ENCODE data around the gene MPDU1. TPM values are rescaled to one million over a fixed set of nuclear protein-coding genes. Genes with fewer than 3 reads are reported as not detected.

MPDU1 gene
- total RNA-seq, 2 experiments from 2014 or later: 50.9 to 51.4 TPM

- ATAC-seq: no peak
- Mint-ChIP-seq H3K9me3 (no peaks in the 10 kb centered on the region), H3K4me1 (ENCODE audit: low read depth) (peaks cover 43% of the 10 kb centered on the region), H3K36me3 (ENCODE audit: low read depth) (peaks cover 78% of the 10 kb centered on the region), H3K27ac (peak overlapping the region; percentile 100), H3K27me3 (peaks cover 1% of the 10 kb centered on the region), H3K4me3 (peak overlapping the region; percentile 98)
- intact Hi-C loops (cut with micrococcal nuclease): loop anchor here (10.0 kb wide), 1 partner anchor 283 kb away; the partner anchor contains the start of genes CYB5D1, NAA38 and TMEM88
- ChIA-PET POLR2A (interaction anchor here (0.9 to 12.0 kb wide), 17 partner anchors 11 to 285 kb away, joined by 3 to 195 read pairs (median 4); partner anchors contain the start of genes CD68, CYB5D1, FXR2 and MPDU1), CTCF (interaction anchor here (1.4 to 3.5 kb wide), 2 partner anchors 11 to 17 kb away, joined by 4 to 28 read pairs; partner anchors contain the start of genes SENP3 and SOX15)
- TF ChIP-seq CTCF (IDR thresholded peaks at IDR 0.05): no peak
- no peak for DNase-seq
Observed at GRCh38 chr17:7572338-7572587, 11.4 kb upstream of the MPDU1 start.

GRCh38 chr17:7572588-7573323 lies 10.9 kb upstream of the MPDU1 start:
- ChIA-PET POLR2A (interaction anchor here (0.7 to 12.0 kb wide), 23 partner anchors 11 to 285 kb away, joined by 3 to 195 read pairs (median 4); partner anchors contain the start of genes ACAP1, ATP1B2, CD68 and CYB5D1), CTCF (interaction anchor here (1.0 to 3.5 kb wide), 2 partner anchors 12 to 16 kb away, joined by 3 to 28 read pairs; partner anchors contain the start of gene SENP3)
- Mint-ChIP-seq H3K4me1 (ENCODE audit: low read depth) (peaks cover 45% of the 10 kb centered on the region), H3K9me3 (no peaks in the 10 kb centered on the region), H3K27me3 (peaks cover 1% of the 10 kb centered on the region), H3K27ac (peak overlapping the region; percentile 100), H3K4me3 (peak overlapping the region; percentile 98), H3K36me3 (ENCODE audit: low read depth) (peaks cover 78% of the 10 kb centered on the region)
- TF ChIP-seq CTCF (IDR thresholded peaks at IDR 0.05): no peak
- ATAC-seq: peak; percentile 92
- peak; percentile 99 for DNase-seq
- intact Hi-C loops (cut with micrococcal nuclease): loop anchor here (10.0 kb wide), 1 partner anchor 282 kb away; the partner anchor contains the start of genes CYB5D1, NAA38 and TMEM88

- Mint-ChIP-seq H3K9me3 (no peaks in the 10 kb centered on the region), H3K36me3 (ENCODE audit: low read depth) (peaks cover 84% of the 10 kb centered on the region), H3K27me3 (peaks cover 1% of the 10 kb centered on the region), H3K4me3 (peak overlapping the region; percentile 98), H3K27ac (peak overlapping the region; percentile 100), H3K4me1 (ENCODE audit: low read depth) (peaks cover 53% of the 10 kb centered on the region)
- DNase-seq: peak; percentile 94
- ChIA-PET CTCF (interaction anchor here (1.0 to 2.9 kb wide), 2 partner anchors 13 to 16 kb away, joined by 3 to 11 read pairs; partner anchors contain the start of gene SENP3), POLR2A (interaction anchor here (0.7 to 12.0 kb wide), 32 partner anchors 8 to 354 kb away, joined by 3 to 195 read pairs (median 4); partner anchors contain the start of genes ACAP1, ATP1B2, CD68 and CYB5D1)
- intact Hi-C loops (cut with micrococcal nuclease): loop anchor here (10.0 kb wide), 1 partner anchor 281 kb away; the partner anchor contains the start of genes CYB5D1, NAA38 and TMEM88
- peak; percentile 43 for ATAC-seq
- TF ChIP-seq CTCF (IDR thresholded peaks at IDR 0.05): no peak
Observed at GRCh38 chr17:7573324-7574080, 10.2 kb upstream of the MPDU1 start.

GRCh38 chr17:7574176-7574953 lies 9.3 kb upstream of the MPDU1 start:
- ChIA-PET POLR2A (interaction anchor here (0.8 to 12.0 kb wide), 21 partner anchors 9 to 355 kb away, joined by 3 to 195 read pairs (median 4); partner anchors contain the start of genes ACAP1, ATP1B2, CD68 and DLG4), CTCF (interaction anchor here (1.0 to 2.9 kb wide), 2 partner anchors 14 to 15 kb away, joined by 3 to 11 read pairs; partner anchors contain the start of gene SENP3)
- DNase-seq: no peak
- TF ChIP-seq CTCF (IDR thresholded peaks at IDR 0.05): no peak
- intact Hi-C loops (cut with micrococcal nuclease): loop anchor here (10.0 kb wide), 1 partner anchor 280 kb away; the partner anchor contains the start of genes CYB5D1, NAA38 and TMEM88
- peaks cover 88% of the 10 kb centered on the region for H3K36me3 Mint-ChIP-seq (ENCODE audit: low read depth)
- H3K27me3 Mint-ChIP-seq: peaks cover 1% of the 10 kb centered on the region
- ATAC-seq: no peak
- H3K4me3 Mint-ChIP-seq: peak overlapping the region; percentile 98
- H3K27ac Mint-ChIP-seq: peak overlapping the region; percentile 100
- peaks cover 59% of the 10 kb centered on the region for H3K4me1 Mint-ChIP-seq (ENCODE audit: low read depth)
- no peaks in the 10 kb centered on the region for H3K9me3 Mint-ChIP-seq

Data from activated CD8-positive, alpha-beta T cell treated with anti-CD3 and anti-CD28 coated beads for 36 hours (primary cell).